H1 (cell line): ENCODE data around the gene STAG1. TPM values are rescaled to one million over a fixed set of nuclear protein-coding genes. Genes with fewer than 3 reads are reported as not detected.

Experiments used
- BCL11A ChIP-seq, 2 experiments: IDR thresholded peaks; one replicate each; pipeline ENCODE4 v1.6.1; 2011; ENCODE audit warnings: low read depth in 2 of 2, low read length in 2 of 2, mild to moderate bottlenecking in 2 of 2
- BRCA1 ChIP-seq: IDR thresholded peaks from 2 replicates; pipeline ENCODE4 v1.6.1; 2012; ENCODE audit warnings: low read depth, low read length, improper control_type of control experiment
- CBX8 ChIP-seq: fragments of 300-800, 300-1000 bp; sonication (generic); IDR thresholded peaks from 2 replicates; pipeline ENCODE4 v1.7.1; 2016; ENCODE audit warnings: low read depth, low read length, borderline replicate concordance
- GABPA ChIP-seq: IDR thresholded peaks from 2 replicates; pipeline ENCODE4 v1.6.1; 2011; ENCODE audit warnings: mild to moderate bottlenecking, low read length, moderate library complexity, borderline replicate concordance; ENCODE audit not compliant: insufficient read depth
- GTF2F1 ChIP-seq: IDR thresholded peaks from 2 replicates; pipeline ENCODE4 v1.6.1; 2012; ENCODE audit warnings: low read depth, low read length, improper control_type of control experiment, borderline replicate concordance
- JUND ChIP-seq: IDR thresholded peaks from 2 replicates; pipeline ENCODE4 v1.6.1; 2011; ENCODE audit warnings: mild to moderate bottlenecking, improper control_type of control experiment, low read length
- KDM1A ChIP-seq: fragments of 200-600, 300-600 bp; sonication (generic); IDR thresholded peaks from 2 replicates; pipeline ENCODE4 v1.7.1; 2016; ENCODE audit warnings: mild to moderate bottlenecking, low read length, borderline replicate concordance
- KDM4A ChIP-seq: IDR thresholded peaks from one replicate; pipeline ENCODE4 v1.7.1; 2012; ENCODE audit warnings: low read depth, mild to moderate bottlenecking, moderate library complexity, low read length, inconsistent platforms; ENCODE audit not compliant: severe bottlenecking
- NANOG ChIP-seq: IDR thresholded peaks from 2 replicates; pipeline ENCODE4 v1.6.1; 2011; ENCODE audit warnings: low read length, low read depth, mild to moderate bottlenecking, inconsistent platforms; ENCODE audit not compliant: insufficient read depth, poor library complexity, severe bottlenecking
- RAD21 ChIP-seq, 2 experiments: IDR thresholded peaks in 1 of 2; conservative IDR thresholded peaks in 1 of 2; 2 replicates each; pipeline ENCODE4 v1.6.1; 2011; ENCODE audit warnings: low read depth in 2 of 2, low read length in 2 of 2, improper control_type of control experiment in 1 of 2, inconsistent platforms in 1 of 2, mild to moderate bottlenecking in 1 of 2, moderate library complexity in 1 of 2
- SIX5 ChIP-seq: IDR thresholded peaks from 2 replicates; pipeline ENCODE4 v1.6.1; 2011; ENCODE audit warnings: mild to moderate bottlenecking, low read depth, low read length
- TAF1 ChIP-seq: IDR thresholded peaks from 2 replicates; pipeline ENCODE4 v1.6.1; 2011; ENCODE audit warnings: mild to moderate bottlenecking, low read depth, low read length
- TBP ChIP-seq: IDR thresholded peaks from 2 replicates; pipeline ENCODE4 v1.6.1; 2011; ENCODE audit warnings: low read depth, low read length, improper control_type of control experiment
- polyA plus RNA-seq, 7 experiments: library from polyadenylated mRNA; depleted of rRNA in 3 of 7; stranded (reverse) in 5 of 7; unstranded in 2 of 7; fragments of >200 nt in 5 of 7; fragments of 200-250 nt in 2 of 7; gene quantifications; 1 replicate in 5 of 7; 2 replicates in 1 of 7; 4 replicates in 1 of 7; pipeline versions ENCODE4 v1.2.1 to v1.2.3, GENCODE V29; 2011 to 2013; ENCODE audit warnings: missing spikeins in 2 of 7, mixed read lengths in 2 of 7
- total RNA-seq: library from RNA; stranded (reverse); fragmentation: NEBNext Ultra II Directional; extraction: Animal tissue kit (Norgen Biotek cat#: 25700); gene quantifications from 2 replicates; pipeline ENCODE4 v1.2.1, GENCODE V29; 2021
- TF ChIP-seq, protein P1 (sequence below): IDR thresholded peaks from 2 replicates; pipeline ENCODE4 v1.6.1; 2012; ENCODE audit warnings: low read length, inconsistent platforms
- TF ChIP-seq, protein P2 (sequence below), 3 experiments: IDR thresholded peaks; 1 replicate in 2 of 3; 2 replicates in 1 of 3; pipeline versions ENCODE4 v1.5.1 to v1.6.1; 2011; ENCODE audit warnings: low read length in 3 of 3, mild to moderate bottlenecking in 3 of 3, inconsistent platforms in 2 of 3, low read depth in 1 of 3, moderate library complexity in 1 of 3; ENCODE audit not compliant: insufficient read depth in 1 of 3; ENCODE audit errors: control extremely low read depth in 1 of 3
- TF ChIP-seq, protein P3 (sequence below): IDR thresholded peaks from 2 replicates; pipeline ENCODE4 v1.6.1; 2012; ENCODE audit warnings: inconsistent platforms

Gene STAG1
- total and polyA plus RNA-seq, 2 of the 8 experiments (the other 6 are each of a cell fraction or from before 2014, with no cell fraction given), result 4.6 to 23.4 TPM

DNA sequence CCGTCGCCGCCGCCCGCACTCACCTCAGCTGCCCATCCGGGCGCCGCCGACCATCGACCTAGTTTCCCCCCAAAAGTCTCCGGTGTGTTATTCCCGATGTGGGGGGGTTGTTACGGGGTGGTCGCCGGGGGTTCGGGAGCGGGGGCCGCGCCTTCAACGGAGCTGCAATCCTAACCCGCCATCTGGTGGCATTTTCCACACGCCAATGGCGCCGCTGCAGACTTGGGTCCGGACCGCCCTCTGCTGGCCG lies at the start of gene STAG1 (continued):
- TF ChIP-seq, protein P1, sequence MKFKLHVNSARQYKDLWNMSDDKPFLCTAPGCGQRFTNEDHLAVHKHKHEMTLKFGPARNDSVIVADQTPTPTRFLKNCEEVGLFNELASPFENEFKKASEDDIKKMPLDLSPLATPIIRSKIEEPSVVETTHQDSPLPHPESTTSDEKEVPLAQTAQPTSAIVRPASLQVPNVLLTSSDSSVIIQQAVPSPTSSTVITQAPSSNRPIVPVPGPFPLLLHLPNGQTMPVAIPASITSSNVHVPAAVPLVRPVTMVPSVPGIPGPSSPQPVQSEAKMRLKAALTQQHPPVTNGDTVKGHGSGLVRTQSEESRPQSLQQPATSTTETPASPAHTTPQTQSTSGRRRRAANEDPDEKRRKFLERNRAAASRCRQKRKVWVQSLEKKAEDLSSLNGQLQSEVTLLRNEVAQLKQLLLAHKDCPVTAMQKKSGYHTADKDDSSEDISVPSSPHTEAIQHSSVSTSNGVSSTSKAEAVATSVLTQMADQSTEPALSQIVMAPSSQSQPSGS, result no peak
- TF ChIP-seq, protein P2, sequence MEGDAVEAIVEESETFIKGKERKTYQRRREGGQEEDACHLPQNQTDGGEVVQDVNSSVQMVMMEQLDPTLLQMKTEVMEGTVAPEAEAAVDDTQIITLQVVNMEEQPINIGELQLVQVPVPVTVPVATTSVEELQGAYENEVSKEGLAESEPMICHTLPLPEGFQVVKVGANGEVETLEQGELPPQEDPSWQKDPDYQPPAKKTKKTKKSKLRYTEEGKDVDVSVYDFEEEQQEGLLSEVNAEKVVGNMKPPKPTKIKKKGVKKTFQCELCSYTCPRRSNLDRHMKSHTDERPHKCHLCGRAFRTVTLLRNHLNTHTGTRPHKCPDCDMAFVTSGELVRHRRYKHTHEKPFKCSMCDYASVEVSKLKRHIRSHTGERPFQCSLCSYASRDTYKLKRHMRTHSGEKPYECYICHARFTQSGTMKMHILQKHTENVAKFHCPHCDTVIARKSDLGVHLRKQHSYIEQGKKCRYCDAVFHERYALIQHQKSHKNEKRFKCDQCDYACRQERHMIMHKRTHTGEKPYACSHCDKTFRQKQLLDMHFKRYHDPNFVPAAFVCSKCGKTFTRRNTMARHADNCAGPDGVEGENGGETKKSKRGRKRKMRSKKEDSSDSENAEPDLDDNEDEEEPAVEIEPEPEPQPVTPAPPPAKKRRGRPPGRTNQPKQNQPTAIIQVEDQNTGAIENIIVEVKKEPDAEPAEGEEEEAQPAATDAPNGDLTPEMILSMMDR (IDR thresholded peaks at IDR 0.05; ENCODE audit: control extremely low read depth in 1 of 3, insufficient read depth in 1 of 3, low read depth in 1 of 3, low read length in 3 of 3), result peak; percentile 97 to 99 (median 98)
- TF ChIP-seq JUND (0 out of 2 replicates have a peak, but pooled peaks have one; percentile 31), BRCA1 (no peak), KDM4A (no peak), NANOG (no peak), TBP (peak; percentile 76), SIX5 (no peak), TAF1 (peak; percentile 91), BCL11A (IDR thresholded peaks at IDR 0.05; ENCODE audit: low read depth in 2 of 2, low read length in 2 of 2) (no peak), GABPA (peak; percentile 29; the same call in 1 of the 2 replicates), RAD21 (IDR thresholded peaks at IDR 0.05 in 1 of 2, conservative IDR thresholded peaks at IDR 0.05 in 1 of 2; ENCODE audit: low read depth in 2 of 2, low read length in 2 of 2) (peak; percentile 89 to 95), CBX8 (no peak), GTF2F1 (no peak), KDM1A (no peak)
- TF ChIP-seq, protein P3, sequence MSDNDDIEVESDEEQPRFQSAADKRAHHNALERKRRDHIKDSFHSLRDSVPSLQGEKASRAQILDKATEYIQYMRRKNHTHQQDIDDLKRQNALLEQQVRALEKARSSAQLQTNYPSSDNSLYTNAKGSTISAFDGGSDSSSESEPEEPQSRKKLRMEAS, result no peak
